HG02870 (cell line): Measurements from ENCODE around the gene SPINK1.
"Not testable (repeated sequence)": the region's sequence is repeated elsewhere in the genome, so short reads cannot be mapped to it uniquely, and the experiment has no call there.

Experiments used
- ATAC-seq: cut with Tn5 transposase; IDR thresholded peaks from one replicate; pipeline ENCODE4 v1.9.1; 2021; ENCODE audit warnings: mild to moderate bottlenecking, moderate library complexity; ENCODE audit not compliant: unreplicated experiment

The SPINK1 gene

GRCh38 chr5:147854894-147855773 is 23.7 kb upstream of the SPINK1 start:
- ATAC-seq: no peak

DNA sequence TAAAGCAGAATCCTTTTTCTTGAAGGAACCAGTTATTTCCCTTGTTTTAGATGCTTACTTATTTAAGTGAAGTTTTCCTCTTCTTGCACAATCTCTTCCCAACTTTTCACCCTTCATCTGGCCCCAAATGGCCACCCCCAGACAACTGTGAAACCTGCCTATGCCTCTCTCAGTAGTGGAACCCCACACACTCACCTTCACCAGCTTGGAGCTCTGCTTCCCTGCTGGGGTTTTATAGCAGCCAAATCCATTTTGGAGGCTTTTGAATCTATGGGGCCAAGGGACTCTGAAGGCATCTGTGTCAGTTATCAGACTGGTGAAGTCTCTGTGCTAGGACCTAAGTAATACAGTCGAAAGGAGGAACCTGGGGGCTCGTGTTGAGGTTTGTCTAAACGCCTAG is 22.9 kb upstream of the SPINK1 start:
- no peak for ATAC-seq

GRCh38 chr5:147853372-147853987 is 22.0 kb upstream of the SPINK1 start:
- ATAC-seq: no peak

DNA sequence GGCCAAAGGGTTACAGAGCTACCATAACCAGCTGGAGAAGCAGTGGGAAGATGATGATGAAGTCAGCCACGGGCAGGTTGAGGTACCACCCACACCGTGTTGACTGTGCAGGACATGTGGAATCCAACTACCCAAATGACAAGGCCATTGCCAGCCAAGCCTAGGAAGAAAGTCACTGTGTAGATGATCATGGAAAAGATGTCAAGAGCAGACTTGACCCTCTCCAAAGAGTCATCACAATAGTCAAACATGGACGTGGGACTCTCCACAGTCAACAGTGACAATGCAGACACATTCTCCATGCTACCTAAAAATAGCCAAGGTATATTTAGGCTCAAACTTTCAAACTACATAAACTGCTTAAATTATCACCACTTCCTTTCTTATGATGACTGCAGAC is 20.9 kb upstream of the SPINK1 start:
- ATAC-seq: no peak

DNA sequence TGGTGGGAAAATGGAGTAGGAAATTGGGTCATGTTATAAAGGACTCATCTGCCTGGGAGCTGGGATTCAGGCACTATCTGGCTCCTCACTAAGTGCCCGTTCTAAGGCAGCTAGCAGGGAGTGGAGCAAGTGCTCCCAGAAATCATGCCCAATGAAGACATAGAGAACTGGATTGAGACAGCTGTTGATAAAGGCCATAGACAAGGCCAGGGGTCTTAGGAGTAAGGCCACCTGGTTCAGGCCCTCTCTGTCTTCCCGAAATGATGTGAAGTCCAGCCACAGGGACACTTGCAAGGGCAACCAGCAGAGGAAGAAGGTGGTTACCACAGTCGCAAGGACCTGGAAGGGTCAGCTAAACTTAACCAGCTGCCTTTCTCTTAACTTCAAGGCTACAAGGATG is 20.1 kb upstream of the SPINK1 start:
- ATAC-seq: no peak

- no peak for ATAC-seq
Measured at GRCh38 chr5:147849226-147849625, 17.8 kb upstream of the SPINK1 start.

GRCh38 chr5:147845618-147846017 is 14.1 kb upstream of the SPINK1 start:
- no peak for ATAC-seq

- no peak for ATAC-seq
Measured at GRCh38 chr5:147844846-147845245, 13.4 kb upstream of the SPINK1 start.

- no peak for ATAC-seq
Measured at GRCh38 chr5:147842869-147843268, 11.4 kb upstream of the SPINK1 start.

GRCh38 chr5:147836439-147836838 is 5.0 kb upstream of the SPINK1 start:
- no peak for ATAC-seq

- no peak for ATAC-seq
Measured at GRCh38 chr5:147835386-147835798, 3.9 kb upstream of the SPINK1 start.

DNA sequence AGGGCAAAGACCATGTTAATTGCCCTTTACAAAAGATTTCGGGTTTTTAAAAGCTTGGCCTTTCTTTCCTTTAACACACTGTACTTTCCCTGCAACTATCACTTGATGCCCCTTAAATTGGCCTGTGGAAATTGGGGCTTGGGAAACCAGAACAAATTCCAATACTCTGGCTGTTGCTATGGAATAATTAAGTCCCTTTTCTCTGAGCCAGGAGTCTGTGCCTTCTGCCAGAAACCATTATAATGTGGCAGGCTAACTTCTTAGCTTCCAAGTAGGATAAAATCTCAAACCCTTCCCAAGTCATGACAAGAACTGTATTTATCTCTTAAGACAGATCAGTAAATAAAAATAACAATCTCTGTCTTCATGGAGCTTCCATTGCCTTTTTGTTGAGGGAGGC is 1.1 kb upstream of the SPINK1 start:
- no peak for ATAC-seq

DNA sequence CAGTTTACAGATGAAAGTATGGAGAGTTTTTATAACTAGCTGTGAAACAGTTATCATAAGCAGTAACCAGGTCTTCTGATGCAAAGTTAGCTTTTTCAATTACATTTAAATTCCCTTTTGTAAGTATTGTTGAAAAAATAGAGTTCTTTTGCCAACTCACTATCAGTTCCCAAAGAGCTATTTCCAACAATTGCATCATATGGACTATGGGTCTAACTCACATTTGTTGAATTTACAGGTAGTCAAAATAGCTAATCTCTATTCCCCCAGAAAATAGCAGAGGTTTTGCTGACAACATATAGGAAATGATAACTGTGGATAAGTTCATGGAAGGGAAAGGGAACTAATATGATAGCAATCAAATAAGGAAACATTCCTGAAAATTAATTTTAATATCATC is 1.4 kb downstream of the SPINK1 start:
- no peak for ATAC-seq

GRCh38 chr5:147827017-147827416 is 4.5 kb downstream of the SPINK1 start:
- ATAC-seq: not testable (repeated sequence)

- no peak for ATAC-seq
Measured at GRCh38 chr5:147826361-147826760, 5.1 kb downstream of the SPINK1 start.

DNA sequence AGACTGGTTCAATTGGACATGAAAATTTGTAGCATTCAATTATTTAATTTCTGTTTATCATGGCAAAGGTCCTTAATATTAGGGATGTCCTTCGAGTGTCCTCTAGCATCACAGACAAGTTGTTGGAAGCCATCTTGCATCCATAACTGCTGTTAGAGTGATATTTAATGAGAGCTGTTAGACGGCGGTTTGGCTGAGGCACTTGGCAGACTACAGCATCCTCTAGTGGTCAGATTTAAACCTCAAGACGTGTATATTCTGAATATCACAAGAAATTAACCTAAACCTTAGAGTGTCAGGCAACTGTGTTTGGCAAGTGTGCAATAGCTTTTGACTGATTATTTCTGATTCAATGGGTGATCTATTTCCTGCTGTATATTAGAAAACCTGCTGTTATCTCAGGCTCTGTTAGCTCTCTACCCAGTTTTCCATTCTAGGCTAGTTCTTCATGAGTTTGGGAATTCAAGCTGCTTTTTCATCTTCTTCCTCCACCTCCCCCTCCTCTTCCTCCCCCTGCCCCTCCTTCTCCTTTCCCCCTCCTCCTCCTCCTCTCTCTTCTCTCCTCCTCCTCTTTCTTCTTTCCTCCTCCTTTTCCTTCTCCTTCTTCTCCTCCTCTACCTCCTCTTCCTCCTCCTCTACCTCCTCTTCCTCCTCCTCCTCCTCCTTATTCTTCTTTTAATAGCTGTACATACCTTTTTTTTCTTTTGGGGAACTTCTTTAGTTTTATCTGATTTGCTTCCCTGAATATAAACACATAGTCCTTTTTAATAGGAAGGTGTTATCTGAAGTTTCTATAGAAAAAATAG is 8.6 kb downstream of the SPINK1 start:
- peak; percentile 90 for ATAC-seq

GRCh38 chr5:147822222-147822621 is 9.2 kb downstream of the SPINK1 start:
- not testable (repeated sequence) for ATAC-seq

- ATAC-seq: no peak
Measured at GRCh38 chr5:147821766-147822165, 9.7 kb downstream of the SPINK1 start.

DNA sequence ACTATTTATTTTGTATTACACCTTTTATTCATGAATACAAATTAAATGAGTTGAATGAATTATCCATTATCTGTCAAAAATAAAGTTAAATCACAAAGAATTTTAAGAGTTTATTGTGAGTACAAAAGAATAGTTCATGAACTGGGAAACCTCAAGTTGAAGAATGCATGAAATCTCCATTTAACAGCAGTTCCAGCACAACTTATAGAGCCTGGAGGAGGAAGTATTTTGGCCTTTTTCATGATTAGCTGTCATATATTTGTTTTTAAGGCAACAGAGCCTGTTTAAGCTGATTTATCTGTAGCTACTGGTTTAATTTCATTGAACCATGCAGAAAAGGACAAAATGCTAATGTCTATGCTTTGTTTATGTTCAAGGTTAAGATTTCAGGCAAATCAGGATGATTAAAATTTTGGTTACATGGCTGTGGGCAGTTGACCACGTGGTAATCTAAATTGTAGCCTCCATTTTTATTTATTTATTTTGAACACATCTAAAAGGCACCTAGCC is 12.2 kb downstream of the SPINK1 start:
- no peak for ATAC-seq

- no peak for ATAC-seq
Measured at GRCh38 chr5:147818290-147818689, 13.2 kb downstream of the SPINK1 start.

- ATAC-seq: no peak
Measured at GRCh38 chr5:147813696-147814095, 17.8 kb downstream of the SPINK1 start.
